ENCODE measurements around the gene PELI2.

The PELI2 gene

GRCh38 chr14:56268039-56268438 is 149.8 kb downstream of the PELI2 start:
- DNase-seq, result no peak

- no peak for DNase-seq
Observed at GRCh38 chr14:56268673-56269072, 150.5 kb downstream of the PELI2 start.

GRCh38 chr14:56270921-56271320 is 152.7 kb downstream of the PELI2 start:
- no peak for DNase-seq

- no peak for DNase-seq
Observed at GRCh38 chr14:56271970-56272369, 153.8 kb downstream of the PELI2 start.

- DNase-seq, result no peak
Observed at GRCh38 chr14:56273155-56273554, 154.9 kb downstream of the PELI2 start.

- DNase-seq, result no peak
Observed at GRCh38 chr14:56273951-56274350, 155.7 kb downstream of the PELI2 start.

GRCh38 chr14:56274556-56274955 is 156.3 kb downstream of the PELI2 start:
- no peak for DNase-seq

- DNase-seq, result no peak
Observed at GRCh38 chr14:56276108-56276507, 157.9 kb downstream of the PELI2 start.

GRCh38 chr14:56278383-56278782 is 160.2 kb downstream of the PELI2 start:
- no peak for DNase-seq

GRCh38 chr14:56280843-56281242 is 162.6 kb downstream of the PELI2 start:
- DNase-seq, result no peak

GRCh38 chr14:56282179-56282578 is 164.0 kb downstream of the PELI2 start:
- no peak for DNase-seq

- DNase-seq, result no peak
Observed at GRCh38 chr14:56284641-56285040, 166.4 kb downstream of the PELI2 start.

GRCh38 chr14:56289155-56289554 is 170.9 kb downstream of the PELI2 start:
- DNase-seq, result no peak

GRCh38 chr14:56290195-56290594 is 172.0 kb downstream of the PELI2 start:
- no peak for DNase-seq

GRCh38 chr14:56292970-56293369 is 174.8 kb downstream of the PELI2 start:
- DNase-seq, result no peak

- no peak for DNase-seq
Observed at GRCh38 chr14:56293506-56293905, 175.3 kb downstream of the PELI2 start.

GRCh38 chr14:56294128-56294527 is 175.9 kb downstream of the PELI2 start:
- no peak for DNase-seq

GRCh38 chr14:56295743-56296142 is 177.5 kb downstream of the PELI2 start:
- no peak for DNase-seq

- no peak for DNase-seq
Observed at GRCh38 chr14:56297449-56297848, 179.2 kb downstream of the PELI2 start.

- DNase-seq, result no peak
Observed at GRCh38 chr14:56299306-56299984, 181.2 kb downstream of the PELI2 start.

- DNase-seq, result no peak
Observed at GRCh38 chr14:56300495-56300894, 182.3 kb downstream of the PELI2 start.

- DNase-seq, result no peak
Observed at GRCh38 chr14:56304456-56304855, 186.2 kb downstream of the PELI2 start.

- DNase-seq, result no peak
Observed at GRCh38 chr14:56309198-56309597, 191.0 kb downstream of the PELI2 start.

GRCh38 chr14:56310643-56311042 is 192.4 kb downstream of the PELI2 start:
- no peak for DNase-seq

- DNase-seq, result no peak
Observed at GRCh38 chr14:56313789-56314188, 195.6 kb downstream of the PELI2 start.

Measured in right hindlimb (tissue), 1 donor.